K562 (cell line): Measurements from ENCODE around the gene DNAJB1. TPM values are rescaled to one million over a fixed set of nuclear protein-coding genes. Genes with fewer than 3 reads are reported as not detected.

Experiments used
- FOSL1 ChIP-seq: fragments of 200-800 bp; sonication (Bioruptor generic); conservative IDR thresholded peaks from 2 replicates; pipeline ENCODE4 v1.6.1; 2016; ENCODE audit warnings: missing genetic modification characterization, missing compliant biosample characterization
- MCM5 ChIP-seq: fragments of 450-650 bp; IDR thresholded peaks from 2 replicates; pipeline ENCODE4 v1.6.1; 2016; ENCODE audit warnings: low read depth
- MLLT1 ChIP-seq, 2 experiments: fragments of 450-650 bp; IDR thresholded peaks; 2 replicates each; pipeline ENCODE4 v1.6.1; 2016
- MTA2 ChIP-seq: fragments of 450-650 bp; IDR thresholded peaks from 2 replicates; pipeline ENCODE4 v1.6.1; 2016; ENCODE audit warnings: low read depth
- NFE2 ChIP-seq: IDR thresholded peaks from 2 replicates; pipeline ENCODE4 v1.6.1; 2014; ENCODE audit warnings: antibody characterized with exemption, low read depth
- RB1 ChIP-seq: fragments of 450-650 bp; IDR thresholded peaks from 2 replicates; pipeline ENCODE4 v1.6.1; 2017; ENCODE audit warnings: low read depth, mild to moderate bottlenecking
- SMC3 ChIP-seq: conservative IDR thresholded peaks from 2 replicates; pipeline ENCODE4 v1.6.1; 2011; ENCODE audit warnings: low read depth, low read length, improper control_type of control experiment; ENCODE audit not compliant: insufficient read depth
- polyA plus RNA-seq, 8 experiments: library from polyadenylated mRNA; depleted of rRNA in 4 of 8; stranded (reverse) in 5 of 8; unstranded in 3 of 8; fragments of >200 nt; fragmentation: Nextera tagmentation in 2 of 8; fragmentation: Illumina TruSeq in 1 of 8; extraction: Ambion mirVana in 2 of 8; extraction: Trizol in 1 of 8; gene quantifications; 2 replicates each; pipeline versions ENCODE4 v1.2.1 to v1.2.3, GENCODE V29; 2011 to 2014; ENCODE audit warnings: inconsistent platforms in 1 of 8, missing spikeins in 1 of 8
- total RNA-seq, 7 experiments: library from RNA; depleted of rRNA in 6 of 7; stranded (reverse); fragments of >200 nt in 6 of 7; fragmentation: Illumina TruSeq in 2 of 7; extraction: Trizol in 2 of 7; gene quantifications; 2 replicates each; pipeline versions ENCODE4 v1.2.1 to v1.2.3, GENCODE V29; 2011 to 2021; ENCODE audit warnings: low replicate concordance in 1 of 7
- TF ChIP-seq, protein P1 (sequence below), 3 experiments: IDR thresholded peaks in 2 of 3; conservative IDR thresholded peaks in 1 of 3; 2 replicates each; pipeline ENCODE4 v1.5.1; 2011 to 2012; ENCODE audit warnings: low read length in 3 of 3, mild to moderate bottlenecking in 3 of 3, control low read depth in 2 of 3, improper control_type of control experiment in 1 of 3, inconsistent platforms in 1 of 3, low read depth in 1 of 3, mixed read lengths in 1 of 3, moderate library complexity in 1 of 3; ENCODE audit not compliant: insufficient read depth in 2 of 3

Gene DNAJB1
- total and polyA plus RNA-seq, 9 of the 15 experiments (the other 6 are each of a cell fraction or from before 2014, with no cell fraction given) = 13.2 to 113 (median 62.1) TPM

DNA sequence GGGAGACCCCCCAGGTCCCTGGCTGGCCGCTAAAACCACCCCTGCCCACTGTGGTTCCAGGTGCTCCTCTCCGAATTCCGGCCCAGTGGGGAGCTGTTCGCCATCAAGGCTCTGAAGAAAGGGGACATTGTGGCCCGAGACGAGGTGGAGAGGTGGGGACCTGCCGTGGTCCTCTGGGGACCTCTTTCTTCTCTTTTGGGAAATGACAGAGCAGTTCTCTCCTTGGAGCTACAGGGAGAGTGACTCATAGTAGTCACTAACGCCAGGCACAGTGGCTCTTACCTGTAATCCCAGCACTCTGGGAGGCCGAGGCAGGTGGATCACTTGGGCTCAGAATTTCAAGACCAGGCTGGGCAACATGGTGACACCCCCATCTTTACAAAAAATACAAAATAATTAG lies 50.4 kb downstream of the DNAJB1 start (continued):
- TF ChIP-seq, protein P1, sequence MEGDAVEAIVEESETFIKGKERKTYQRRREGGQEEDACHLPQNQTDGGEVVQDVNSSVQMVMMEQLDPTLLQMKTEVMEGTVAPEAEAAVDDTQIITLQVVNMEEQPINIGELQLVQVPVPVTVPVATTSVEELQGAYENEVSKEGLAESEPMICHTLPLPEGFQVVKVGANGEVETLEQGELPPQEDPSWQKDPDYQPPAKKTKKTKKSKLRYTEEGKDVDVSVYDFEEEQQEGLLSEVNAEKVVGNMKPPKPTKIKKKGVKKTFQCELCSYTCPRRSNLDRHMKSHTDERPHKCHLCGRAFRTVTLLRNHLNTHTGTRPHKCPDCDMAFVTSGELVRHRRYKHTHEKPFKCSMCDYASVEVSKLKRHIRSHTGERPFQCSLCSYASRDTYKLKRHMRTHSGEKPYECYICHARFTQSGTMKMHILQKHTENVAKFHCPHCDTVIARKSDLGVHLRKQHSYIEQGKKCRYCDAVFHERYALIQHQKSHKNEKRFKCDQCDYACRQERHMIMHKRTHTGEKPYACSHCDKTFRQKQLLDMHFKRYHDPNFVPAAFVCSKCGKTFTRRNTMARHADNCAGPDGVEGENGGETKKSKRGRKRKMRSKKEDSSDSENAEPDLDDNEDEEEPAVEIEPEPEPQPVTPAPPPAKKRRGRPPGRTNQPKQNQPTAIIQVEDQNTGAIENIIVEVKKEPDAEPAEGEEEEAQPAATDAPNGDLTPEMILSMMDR (IDR thresholded peaks at IDR 0.05 in 2 of 3, conservative IDR thresholded peaks at IDR 0.05 in 1 of 3; ENCODE audit: insufficient read depth in 2 of 3, low read depth in 1 of 3, low read length in 3 of 3) = peak; percentile 67 to 75 (median 68)
- TF ChIP-seq MCM5 (no peak), RB1 (peak; percentile 31; the same call in 1 of the 2 replicates), SMC3 (0 out of 2 replicates have a peak, but pooled peaks have one; percentile 29), MTA2 (no peak), NFE2 (peak; percentile 60; the same call in 1 of the 2 replicates), MLLT1 (IDR thresholded peaks at IDR 0.05) (no peak), FOSL1 (peak; percentile 66)
